ENCODE data around the gene ZNF514.

The ZNF514 gene

GRCh38 chr2:95143838-95144237 is 15.8 kb downstream of the ZNF514 start:
- DNase-seq (ENCODE audit: low read depth) = no peak
- no peak overlapping the region for H3K4me3 ChIP-seq (ENCODE audit: control insufficient read depth, low read depth, low read length)
- TF ChIP-seq CTCF (conservative IDR thresholded peaks at IDR 0.05; ENCODE audit: control insufficient read depth, insufficient read depth, low read depth, low read length) = no peak

GRCh38 chr2:95138702-95139101 is 20.9 kb downstream of the ZNF514 start:
- no peak overlapping the region for H3K4me3 ChIP-seq (ENCODE audit: control insufficient read depth, low read depth, low read length)
- TF ChIP-seq CTCF (conservative IDR thresholded peaks at IDR 0.05; ENCODE audit: control insufficient read depth, insufficient read depth, low read depth, low read length) = no peak
- DNase-seq (ENCODE audit: low read depth) = no peak

- no peak for TF ChIP-seq CTCF (conservative IDR thresholded peaks at IDR 0.05; ENCODE audit: control insufficient read depth, insufficient read depth, low read depth, low read length)
- DNase-seq (ENCODE audit: low read depth) = no peak
- peak overlapping the region; percentile 98 for H3K4me3 ChIP-seq (ENCODE audit: control insufficient read depth, low read depth, low read length)
Observed at GRCh38 chr2:95122197-95122551, 37.5 kb downstream of the ZNF514 start.

- peak; percentile 48 for DNase-seq (ENCODE audit: low read depth)
- no peak for TF ChIP-seq CTCF (conservative IDR thresholded peaks at IDR 0.05; ENCODE audit: control insufficient read depth, insufficient read depth, low read depth, low read length)
- peak within 1 kb of the TSS; percentile 98 for H3K4me3 ChIP-seq (ENCODE audit: control insufficient read depth, low read depth, low read length)
Observed at GRCh38 chr2:95121407-95122196, 38.0 kb downstream of the ZNF514 start, which contains the start of gene MRPS5. Gene MRPS5, minus strand, starts transcription at chr2:95121808. Its CDS starts 17 bp downstream, at chr2:95121791.

- no peak for DNase-seq (ENCODE audit: low read depth)
- peak overlapping the region; percentile 98 for H3K4me3 ChIP-seq (ENCODE audit: control insufficient read depth, low read depth, low read length)
- TF ChIP-seq CTCF (conservative IDR thresholded peaks at IDR 0.05; ENCODE audit: control insufficient read depth, insufficient read depth, low read depth, low read length) = no peak
Observed at GRCh38 chr2:95121093-95121406, 38.6 kb downstream of the ZNF514 start.

- no peak overlapping the region for H3K4me3 ChIP-seq (ENCODE audit: control insufficient read depth, low read depth, low read length)
- peak; percentile 63 for DNase-seq (ENCODE audit: low read depth)
Observed at GRCh38 chr2:95115418-95115817, 44.2 kb downstream of the ZNF514 start.

More at GRCh38 chr2:95115418-95115817, 44.2 kb downstream of the ZNF514 start:
- TF ChIP-seq CTCF (conservative IDR thresholded peaks at IDR 0.05; ENCODE audit: control insufficient read depth, insufficient read depth, low read depth, low read length) = peak; percentile 88

Data from fibroblast of mammary gland (primary cell).